HepG2 (cell line): ENCODE data around the gene THRA. TPM values are rescaled to one million over a fixed set of nuclear protein-coding genes. Genes with fewer than 3 reads are reported as not detected.

Experiments used
- GATAD1 ChIP-seq: IDR thresholded peaks from 2 replicates; pipeline ENCODE4 v1.6.1; 2016; ENCODE audit warnings: missing genetic modification reagents, missing compliant biosample characterization
- MNT ChIP-seq: fragments of 450-650 bp; IDR thresholded peaks from 2 replicates; pipeline ENCODE4 v1.6.1; 2016
- NFKBIZ ChIP-seq: IDR thresholded peaks from 2 replicates; pipeline ENCODE4 v1.6.1; 2018; ENCODE audit warnings: missing genetic modification reagents, missing compliant biosample characterization
- ONECUT2 ChIP-seq: sonication (generic); formaldehyde crosslinking; IDR thresholded peaks from 2 replicates; pipeline ENCODE4 v1.4.0; 2020; ENCODE audit warnings: missing genetic modification reagents
- RARG ChIP-seq: sonication (generic); formaldehyde crosslinking; IDR thresholded peaks from 2 replicates; pipeline ENCODE4 v1.4.0; 2020; ENCODE audit warnings: low read depth, mild to moderate bottlenecking, missing genetic modification reagents
- ZBTB34 ChIP-seq: sonication (generic); formaldehyde crosslinking; IDR thresholded peaks from 2 replicates; pipeline ENCODE4 v1.8.0; 2022; ENCODE audit warnings: mild to moderate bottlenecking, missing genetic modification reagents
- ZNF7 ChIP-seq: IDR thresholded peaks from 2 replicates; pipeline ENCODE4 v1.6.1; 2016; ENCODE audit warnings: missing biosample characterization, missing genetic modification reagents
- ZSCAN20 ChIP-seq: sonication (generic); formaldehyde crosslinking; IDR thresholded peaks from 2 replicates; pipeline ENCODE4 v1.4.0; 2020; ENCODE audit warnings: missing genetic modification reagents, mild to moderate bottlenecking, borderline replicate concordance
- polyA plus RNA-seq, 8 experiments: library from polyadenylated mRNA; depleted of rRNA in 3 of 8; stranded (reverse) in 7 of 8; unstranded in 1 of 8; fragments of >200 nt; fragmentation: Illumina TruSeq in 4 of 8; extraction: Trizol in 4 of 8; gene quantifications; 2 replicates each; pipeline versions ENCODE4 v1.2.1 to v1.2.3, GENCODE V29; 2011 to 2016; ENCODE audit warnings: low read depth in 4 of 8, missing spikeins in 1 of 8, mixed read lengths in 1 of 8; ENCODE audit not compliant: insufficient read depth in 1 of 8
- total RNA-seq, 5 experiments: library from RNA; depleted of rRNA; stranded (reverse); fragments of >200 nt; fragmentation: Illumina TruSeq; extraction: Trizol; gene quantifications; 2 replicates each; pipeline ENCODE4 v1.2.3, GENCODE V29; 2016; ENCODE audit warnings: low read depth in 1 of 5

Gene THRA
- total and polyA plus RNA-seq, 2 of the 13 experiments (the other 11 are each of a cell fraction or from before 2014, with no cell fraction given): 8.0 to 9.9 TPM

DNA sequence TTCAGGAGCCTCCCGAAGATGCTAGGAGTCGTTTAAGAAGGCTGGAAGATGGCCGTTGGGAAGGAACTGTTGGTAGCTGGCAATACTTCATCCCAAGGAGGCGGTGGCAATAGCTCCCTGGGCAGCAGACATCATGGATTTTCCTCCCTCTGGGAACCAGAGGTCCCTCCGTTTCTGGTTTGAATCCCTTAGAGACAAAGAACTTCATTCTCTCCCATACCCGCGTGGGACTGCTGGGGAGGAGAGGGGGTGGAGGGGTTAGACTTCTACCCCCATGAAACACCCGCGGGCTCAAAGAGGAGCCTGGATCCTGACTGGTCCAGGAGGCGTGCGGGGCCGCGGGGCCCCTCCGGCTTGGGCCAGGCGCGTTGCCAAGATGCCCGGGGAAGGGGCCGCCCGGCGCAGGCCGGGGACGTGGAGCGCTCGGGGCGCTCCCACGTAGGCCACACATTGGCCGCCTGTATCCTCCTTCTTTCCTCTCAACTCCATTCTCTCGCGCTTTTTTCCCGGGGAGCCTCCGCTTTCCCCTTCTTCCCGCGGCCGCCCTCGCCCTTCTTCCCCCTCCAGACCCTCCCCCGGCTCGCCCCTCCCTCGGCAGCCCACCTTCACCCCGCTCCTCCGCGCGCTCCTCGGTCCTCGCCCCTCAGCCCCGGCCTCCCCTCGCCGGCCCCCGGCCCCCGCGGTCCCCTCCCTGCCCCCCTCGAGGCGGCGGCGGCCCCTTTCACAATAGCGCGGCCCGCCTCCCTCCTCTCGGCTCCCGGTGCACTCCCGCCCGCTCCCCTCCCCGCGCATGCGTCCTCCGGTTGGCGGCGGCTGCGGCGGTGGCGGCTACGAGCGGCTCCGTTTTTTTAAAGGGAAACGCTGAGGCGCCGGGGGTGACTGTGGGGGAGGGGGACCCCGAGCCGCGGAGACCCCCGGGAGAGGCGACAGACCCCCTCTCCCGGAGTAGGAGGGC is 58.7 kb downstream of the THRA start, which contains the start of gene MSL1 (continued):
- TF ChIP-seq RARG (CRISPR knock-in tag): no peak
- no peak for TF ChIP-seq ZNF7 (CRISPR knock-in tag)
- no peak for TF ChIP-seq ONECUT2 (CRISPR knock-in tag)
- no peak for TF ChIP-seq MNT
- no peak for TF ChIP-seq ZSCAN20 (CRISPR knock-in tag)
- no peak for TF ChIP-seq GATAD1 (CRISPR knock-in tag)
- no peak for TF ChIP-seq ZBTB34
- 0 out of 2 replicates have a peak, but pooled peaks have one; percentile 10 for TF ChIP-seq NFKBIZ (CRISPR knock-in tag)
